ENCODE data around the gene TTC12.
"Not testable (repeated sequence)": the region's sequence is repeated elsewhere in the genome, so short reads cannot be mapped to it uniquely, and the experiment has no call there.

Gene TTC12

GRCh38 chr11:113286009-113286408 lies 28.4 kb upstream of the TTC12 start:
- no peak for DNase-seq

GRCh38 chr11:113286509-113287497 lies 27.6 kb upstream of the TTC12 start:
- no peak for DNase-seq

- no peak for DNase-seq
Observed at GRCh38 chr11:113287801-113288200, 26.6 kb upstream of the TTC12 start.

GRCh38 chr11:113288286-113288863 lies 26.0 kb upstream of the TTC12 start:
- DNase-seq = no peak

GRCh38 chr11:113289431-113290187 lies 24.8 kb upstream of the TTC12 start:
- DNase-seq = peak; percentile 77 to 79

GRCh38 chr11:113293936-113294335 lies 20.4 kb upstream of the TTC12 start:
- no peak for DNase-seq

- no peak for DNase-seq
Observed at GRCh38 chr11:113295993-113296392, 18.4 kb upstream of the TTC12 start.

- no peak for DNase-seq
Observed at GRCh38 chr11:113296447-113297205, 17.8 kb upstream of the TTC12 start.

- DNase-seq = not testable (repeated sequence)
Observed at GRCh38 chr11:113298496-113298895, 15.9 kb upstream of the TTC12 start.

GRCh38 chr11:113304916-113305315 lies 9.5 kb upstream of the TTC12 start:
- no peak for DNase-seq

- peak; percentile 78 to 83 for DNase-seq
Observed at GRCh38 chr11:113305440-113306336, 8.7 kb upstream of the TTC12 start.

GRCh38 chr11:113308601-113309000 lies 5.8 kb upstream of the TTC12 start:
- no peak for DNase-seq

GRCh38 chr11:113311536-113311935 lies 2.8 kb upstream of the TTC12 start:
- no peak for DNase-seq

- DNase-seq = no peak
Observed at GRCh38 chr11:113313601-113314000, 782 bp upstream of the TTC12 start.

- no peak for DNase-seq
Observed at GRCh38 chr11:113314065-113314388, 356 bp upstream of the TTC12 start.

GRCh38 chr11:113315811-113316210 lies 1.4 kb downstream of the TTC12 start:
- no peak for DNase-seq

GRCh38 chr11:113316256-113316655 lies 1.9 kb downstream of the TTC12 start:
- DNase-seq = no peak

- no peak for DNase-seq
Observed at GRCh38 chr11:113317339-113317738, 3.0 kb downstream of the TTC12 start.

- no peak for DNase-seq
Observed at GRCh38 chr11:113319085-113319484, 4.7 kb downstream of the TTC12 start.

GRCh38 chr11:113322158-113322557 lies 7.8 kb downstream of the TTC12 start:
- DNase-seq = no peak

GRCh38 chr11:113324250-113324649 lies 9.9 kb downstream of the TTC12 start:
- DNase-seq = no peak

- no peak for DNase-seq
Observed at GRCh38 chr11:113329725-113330124, 15.3 kb downstream of the TTC12 start.
